Caco-2 (cell line): ENCODE data around the gene TAB3. TPM values are rescaled to one million over a fixed set of nuclear protein-coding genes. Genes with fewer than 3 reads are reported as not detected.
A peak's percentile ranks its signal among the peaks of the same experiment; 100 is the strongest.

ENCODE experiments used
- BruUV-seq: library from RNA; stranded (reverse); fragments of 400-500 nt; replicated peaks from 2 replicates; lab custom pipeline; 2021; lab: Mats Ljungman, UMichigan
- CTCF ChIA-PET: fragments of 300-600 bp; sonication (Branson Sonifier 250); formaldehyde crosslinking; loops from one replicate; lab custom pipeline; 2022; ENCODE audit warnings: antibody characterized with exemption; lab: Charles Lee
- POLR2A ChIA-PET: fragments of 300-600 bp; sonication (Branson Sonifier 250); formaldehyde crosslinking; loops from one replicate; lab custom pipeline; 2022; ENCODE audit warnings: antibody characterized with exemption; lab: Charles Lee
- DNase-seq, 2 experiments: peaks; one replicate each; pipeline versions ENCODE4 v3.0.0 to v3.0.0-alpha.2; 2020 to 2022
- H3K27me3 ChIP-seq: replicated peaks from 2 replicates; pipeline ENCODE4 v1.6.0; 2011; ENCODE audit warnings: low read length; ENCODE audit not compliant: control insufficient read depth, insufficient read depth
- H3K36me3 ChIP-seq: 2 replicates; pipeline ENCODE4 v1.5.1; 2011; ENCODE audit warnings: low read length; ENCODE audit not compliant: control insufficient read depth, insufficient read depth
- H3K4me1 ChIP-seq: fragments of 250-450 bp; sonication (Bioruptor Pico); 2 replicates; pipeline ENCODE4 v1.5.1; 2020; ENCODE audit warnings: mild to moderate bottlenecking
- H3K4me3 ChIP-seq: 2 replicates; pipeline ENCODE4 v1.5.1; 2011; ENCODE audit warnings: low read depth, mild to moderate bottlenecking, control low read depth, low read length
- H3K9me3 ChIP-seq: fragments of 250-450 bp; sonication (Bioruptor Pico); 2 replicates; pipeline ENCODE4 v1.5.1; 2020; ENCODE audit warnings: mild to moderate bottlenecking, moderate library complexity
- H3K27ac Mint-ChIP-seq: one replicate; pipeline ENCODE4 v1.8.0; 2022; ENCODE audit warnings: mixed read lengths; ENCODE audit not compliant: unreplicated experiment
- H3K27me3 Mint-ChIP-seq: one replicate; pipeline ENCODE4 v1.8.0; 2022; ENCODE audit warnings: mixed read lengths; ENCODE audit not compliant: insufficient read depth, unreplicated experiment
- H3K36me3 Mint-ChIP-seq: one replicate; pipeline ENCODE4 v1.8.0; 2022; ENCODE audit warnings: mild to moderate bottlenecking, mixed read lengths; ENCODE audit not compliant: insufficient read depth, unreplicated experiment
- H3K4me1 Mint-ChIP-seq: one replicate; pipeline ENCODE4 v1.8.0; 2022; ENCODE audit warnings: low read depth, mixed read lengths; ENCODE audit not compliant: unreplicated experiment
- H3K4me3 Mint-ChIP-seq: one replicate; pipeline ENCODE4 v1.8.0; 2022; ENCODE audit warnings: mild to moderate bottlenecking, moderate library complexity, mixed read lengths; ENCODE audit not compliant: unreplicated experiment
- H3K9me3 Mint-ChIP-seq: one replicate; pipeline ENCODE4 v1.8.0; 2022; ENCODE audit warnings: mixed read lengths; ENCODE audit not compliant: unreplicated experiment
- intact Hi-C: fragments of 100-400 bp; cut with micrococcal nuclease; formaldehyde crosslinking; loops from one replicate; pipeline ENCODE4 v1.10.0; 2022; ENCODE audit not compliant: unreplicated experiment
- total RNA-seq: library from RNA; stranded (reverse); gene quantifications from 2 replicates; pipeline ENCODE4 v1.2.3, GENCODE V29; 2022
- TF ChIP-seq, protein P1 (sequence below), 2 experiments: fragments of 200-600 bp in 1 of 2; IDR thresholded peaks; 1 replicate in 1 of 2; 2 replicates in 1 of 2; pipeline versions ENCODE4 v1.5.1 to v1.8.0; 2011 to 2022; ENCODE audit warnings: antibody characterized with exemption in 1 of 2, control low read depth in 1 of 2, inconsistent platforms in 1 of 2, low read depth in 1 of 2, low read length in 1 of 2, mild to moderate bottlenecking in 1 of 2, moderate library complexity in 1 of 2; ENCODE audit not compliant: insufficient read depth in 1 of 2, severe bottlenecking in 1 of 2, unreplicated experiment in 1 of 2

The TAB3 gene
- total RNA-seq, 1 experiment from 2014 or later, result 14.8 TPM

DNA sequence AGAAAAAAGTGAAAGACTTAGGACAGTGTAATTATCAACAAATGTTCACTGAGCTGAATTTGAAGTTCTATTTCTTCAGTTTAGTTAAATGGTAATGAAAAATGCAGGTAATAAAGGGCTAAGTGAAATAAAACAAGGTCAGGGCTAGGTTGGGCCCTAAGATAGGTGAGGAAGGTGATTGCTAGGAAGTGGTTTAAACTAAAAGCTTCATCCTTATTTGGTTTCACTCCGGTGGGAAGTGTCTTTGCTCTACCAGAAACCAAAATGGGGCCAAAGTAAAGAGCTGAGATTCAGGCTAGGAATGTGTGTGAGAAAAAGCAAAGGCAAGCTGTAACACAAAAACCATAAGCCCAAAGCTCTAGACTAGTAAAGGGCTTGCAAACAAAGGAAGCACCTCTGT lies 31.0 kb downstream of the TAB3 start:
- POLR2A ChIA-PET, result no interaction called here
- no peaks in the 10 kb centered on the region for H3K9me3 ChIP-seq
- H3K27ac Mint-ChIP-seq, result no peak overlapping the region
- H3K9me3 Mint-ChIP-seq, result no peaks in the 10 kb centered on the region
- TF ChIP-seq, protein P1, sequence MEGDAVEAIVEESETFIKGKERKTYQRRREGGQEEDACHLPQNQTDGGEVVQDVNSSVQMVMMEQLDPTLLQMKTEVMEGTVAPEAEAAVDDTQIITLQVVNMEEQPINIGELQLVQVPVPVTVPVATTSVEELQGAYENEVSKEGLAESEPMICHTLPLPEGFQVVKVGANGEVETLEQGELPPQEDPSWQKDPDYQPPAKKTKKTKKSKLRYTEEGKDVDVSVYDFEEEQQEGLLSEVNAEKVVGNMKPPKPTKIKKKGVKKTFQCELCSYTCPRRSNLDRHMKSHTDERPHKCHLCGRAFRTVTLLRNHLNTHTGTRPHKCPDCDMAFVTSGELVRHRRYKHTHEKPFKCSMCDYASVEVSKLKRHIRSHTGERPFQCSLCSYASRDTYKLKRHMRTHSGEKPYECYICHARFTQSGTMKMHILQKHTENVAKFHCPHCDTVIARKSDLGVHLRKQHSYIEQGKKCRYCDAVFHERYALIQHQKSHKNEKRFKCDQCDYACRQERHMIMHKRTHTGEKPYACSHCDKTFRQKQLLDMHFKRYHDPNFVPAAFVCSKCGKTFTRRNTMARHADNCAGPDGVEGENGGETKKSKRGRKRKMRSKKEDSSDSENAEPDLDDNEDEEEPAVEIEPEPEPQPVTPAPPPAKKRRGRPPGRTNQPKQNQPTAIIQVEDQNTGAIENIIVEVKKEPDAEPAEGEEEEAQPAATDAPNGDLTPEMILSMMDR (IDR thresholded peaks at IDR 0.05; ENCODE audit: insufficient read depth in 1 of 2, low read depth in 1 of 2, low read length in 1 of 2, severe bottlenecking in 1 of 2, unreplicated experiment in 1 of 2), result no peak
- CTCF ChIA-PET, result no interaction called here
- H3K4me1 ChIP-seq, result no peaks in the 10 kb centered on the region
- no peak overlapping the region for H3K4me3 ChIP-seq
- intact Hi-C loops, result no loop called here
- H3K27me3 Mint-ChIP-seq, result no peaks in the 10 kb centered on the region
- no peak for DNase-seq
- peaks cover 24% of the 10 kb centered on the region for H3K36me3 Mint-ChIP-seq
- no peak overlapping the region for H3K4me3 Mint-ChIP-seq
- H3K27me3 ChIP-seq, result no peaks in the 10 kb centered on the region
- H3K4me1 Mint-ChIP-seq, result no peaks in the 10 kb centered on the region
- H3K36me3 ChIP-seq, result no peaks in the 10 kb centered on the region; the same call in 1 of the 2 replicates
- no TSS peak for BruUV-seq

DNA sequence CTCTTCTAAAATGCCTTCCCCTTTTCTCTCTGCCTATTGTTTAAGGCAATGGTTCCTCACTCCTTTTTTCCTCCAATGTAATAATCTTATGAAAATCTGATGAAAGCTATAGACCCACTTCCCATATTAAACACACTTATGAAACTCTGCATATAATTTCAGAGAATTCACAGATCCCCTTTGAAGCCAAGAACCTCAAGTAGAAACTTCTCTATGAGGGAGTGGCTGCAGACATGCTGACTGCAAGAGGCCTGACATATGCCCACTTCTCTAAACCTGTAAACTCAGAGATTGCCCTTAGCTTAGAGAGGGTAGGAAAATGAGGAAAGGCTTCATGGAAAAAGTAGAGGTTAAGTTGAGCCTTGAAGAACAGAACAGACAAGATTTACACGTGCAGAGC lies 37.6 kb downstream of the TAB3 start:
- H3K4me1 ChIP-seq, result no peaks in the 10 kb centered on the region
- no TSS peak for BruUV-seq
- no peaks in the 10 kb centered on the region for H3K27me3 Mint-ChIP-seq

DNA sequence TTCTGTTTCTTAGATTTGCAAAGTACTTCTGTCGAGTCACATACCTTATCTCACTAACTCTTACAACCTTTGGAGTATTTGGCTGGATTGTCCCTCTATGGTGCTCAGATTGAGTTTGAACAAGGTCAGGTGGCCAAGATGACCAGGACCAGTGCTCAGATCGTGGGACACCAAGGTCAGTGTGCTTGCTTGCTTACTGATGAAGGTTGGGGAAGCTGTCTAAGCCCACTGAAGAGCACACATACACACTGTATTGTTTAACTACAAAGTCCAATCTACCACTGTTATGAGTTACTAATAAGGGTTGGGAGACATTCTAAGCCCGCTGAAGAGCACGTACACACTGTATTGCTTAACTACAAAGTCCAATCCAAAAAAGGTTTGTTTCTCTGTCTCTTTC lies 53.7 kb downstream of the TAB3 start:
- CTCF ChIA-PET, result no interaction called here
- BruUV-seq, result no TSS peak
- Mint-ChIP-seq H3K27me3 (no peaks in the 10 kb centered on the region), H3K4me3 (no peak overlapping the region), H3K9me3 (no peaks in the 10 kb centered on the region), H3K4me1 (peaks cover 7% of the 10 kb centered on the region), H3K27ac (no peak overlapping the region), H3K36me3 (peaks cover 42% of the 10 kb centered on the region)
- Histone ChIP-seq H3K27me3 (no peaks in the 10 kb centered on the region), H3K4me1 (peaks cover 16% of the 10 kb centered on the region), H3K4me3 (no peak overlapping the region), H3K36me3 (no peaks in the 10 kb centered on the region; the same call in 1 of the 2 replicates), H3K9me3 (no peaks in the 10 kb centered on the region)
- POLR2A ChIA-PET, result no interaction called here
- peak; percentile 30 to 65 for DNase-seq
- TF ChIP-seq, protein P1 (IDR thresholded peaks at IDR 0.05; ENCODE audit: insufficient read depth in 1 of 2, low read depth in 1 of 2, low read length in 1 of 2, severe bottlenecking in 1 of 2, unreplicated experiment in 1 of 2), result no peak
- intact Hi-C loops, result loop anchor here (5.0 kb wide), 1 partner anchor 98 kb away; no protein-coding TSS in a partner anchor

More for the DNA sequence above, 37.6 kb downstream of the TAB3 start:
- H3K9me3 ChIP-seq, result no peaks in the 10 kb centered on the region
- TF ChIP-seq, protein P1 (IDR thresholded peaks at IDR 0.05; ENCODE audit: insufficient read depth in 1 of 2, low read depth in 1 of 2, low read length in 1 of 2, severe bottlenecking in 1 of 2, unreplicated experiment in 1 of 2), result no peak
- H3K27me3 ChIP-seq, result no peaks in the 10 kb centered on the region
- Mint-ChIP-seq H3K4me3 (no peak overlapping the region), H3K4me1 (no peaks in the 10 kb centered on the region), H3K9me3 (no peaks in the 10 kb centered on the region), H3K36me3 (peaks cover 36% of the 10 kb centered on the region), H3K27ac (no peak overlapping the region)
- intact Hi-C loops, result no loop called here
- POLR2A ChIA-PET, result no interaction called here
- no peaks in the 10 kb centered on the region; the same call in 1 of the 2 replicates for H3K36me3 ChIP-seq
- CTCF ChIA-PET, result no interaction called here
- DNase-seq, result no peak
- H3K4me3 ChIP-seq, result no peak overlapping the region
